SK-N-SH treated with all-trans-retinoic acid at 6 μM for 48 hours (cell line): ENCODE measurements around the gene EMSY.

Experiments
- ATAC-seq: fragments of 200-7000 bp; cut with Tn5 transposase; 3 replicates; pipeline ENCODE4 v1.9.1; 2020; ENCODE audit warnings: mild to moderate bottlenecking, moderate library complexity
- ARNTL ChIP-seq: fragments of 450-650 bp; formaldehyde crosslinking; IDR thresholded peaks from 2 replicates; pipeline ENCODE4 v1.5.0; 2020; ENCODE audit warnings: low read depth, mild to moderate bottlenecking, moderate library complexity, borderline replicate concordance
- BACH2 ChIP-seq: fragments of 250-450 bp; sonication (Bioruptor Pico); IDR thresholded peaks from 2 replicates; pipeline ENCODE4 v1.9.0; 2021; ENCODE audit warnings: mild to moderate bottlenecking, borderline replicate concordance
- CSDC2 ChIP-seq: fragments of 250-450 bp; sonication (Bioruptor Pico); IDR thresholded peaks from 2 replicates; pipeline ENCODE4 v1.5.0; 2020; ENCODE audit warnings: mild to moderate bottlenecking, moderate library complexity
- CSRNP3 ChIP-seq: fragments of 250-450 bp; sonication (Bioruptor Pico); IDR thresholded peaks from 2 replicates; pipeline ENCODE4 v1.5.1; 2021; ENCODE audit warnings: mild to moderate bottlenecking, moderate library complexity
- ESRRG ChIP-seq: fragments of 250-450 bp; sonication (Bioruptor Pico); IDR thresholded peaks from 2 replicates; pipeline ENCODE4 v1.6.1; 2021; ENCODE audit warnings: mild to moderate bottlenecking
- GLIS3 ChIP-seq: fragments of 250-450 bp; sonication (Bioruptor Pico); IDR thresholded peaks from 2 replicates; pipeline ENCODE4 v1.5.0; 2020; ENCODE audit warnings: mild to moderate bottlenecking, moderate library complexity
- ISL1 ChIP-seq: fragments of 250-450 bp; sonication (Bioruptor Pico); IDR thresholded peaks from 2 replicates; pipeline ENCODE4 v2.1.2; 2022; ENCODE audit warnings: mild to moderate bottlenecking, moderate library complexity
- OSR1 ChIP-seq: fragments of 250-450 bp; sonication (Bioruptor Pico); IDR thresholded peaks from 2 replicates; pipeline ENCODE4 v1.8.0; 2022; ENCODE audit warnings: moderate library complexity, mild to moderate bottlenecking, inconsistent platforms
- POU6F1 ChIP-seq: fragments of 250-450 bp; sonication (Bioruptor Pico); IDR thresholded peaks from 2 replicates; pipeline ENCODE4 v1.8.0; 2021; ENCODE audit warnings: low read depth, mild to moderate bottlenecking, moderate library complexity, borderline replicate concordance
- PPARA ChIP-seq: fragments of 250-450 bp; sonication (Bioruptor Pico); IDR thresholded peaks from 2 replicates; pipeline ENCODE4 v1.5.0; 2020; ENCODE audit warnings: mild to moderate bottlenecking, borderline replicate concordance
- RARB ChIP-seq: fragments of 250-450 bp; sonication (Bioruptor Pico); IDR thresholded peaks from 2 replicates; pipeline ENCODE4 v1.8.0; 2021; ENCODE audit warnings: mild to moderate bottlenecking, moderate library complexity
- SNAI2 ChIP-seq: fragments of 250-450 bp; sonication (Bioruptor Pico); IDR thresholded peaks from 2 replicates; pipeline ENCODE4 v1.5.0; 2020; ENCODE audit warnings: mild to moderate bottlenecking, moderate library complexity
- TCF4 ChIP-seq: fragments of 250-450 bp; sonication (Bioruptor Pico); IDR thresholded peaks from 2 replicates; pipeline ENCODE4 v1.8.0; 2021; ENCODE audit warnings: mild to moderate bottlenecking, moderate library complexity, borderline replicate concordance
- TOX ChIP-seq: fragments of 250-450 bp; sonication (Bioruptor Pico); IDR thresholded peaks from 2 replicates; pipeline ENCODE4 v1.8.0; 2021; ENCODE audit warnings: mild to moderate bottlenecking, moderate library complexity, borderline replicate concordance
- TSHZ2 ChIP-seq: fragments of 250-450 bp; sonication (Bioruptor Pico); IDR thresholded peaks from 2 replicates; pipeline ENCODE4 v1.5.0; 2020; ENCODE audit warnings: mild to moderate bottlenecking, moderate library complexity
- ZC3H10 ChIP-seq: fragments of 250-450 bp; sonication (Bioruptor Pico); IDR thresholded peaks from 2 replicates; pipeline ENCODE4 v1.5.1; 2021; ENCODE audit warnings: mild to moderate bottlenecking, moderate library complexity
- ZFP3 ChIP-seq: fragments of 250-450 bp; sonication (Bioruptor Pico); IDR thresholded peaks from 2 replicates; pipeline ENCODE4 v1.5.0; 2020; ENCODE audit warnings: mild to moderate bottlenecking, moderate library complexity
- ZFP30 ChIP-seq: fragments of 450-650 bp; formaldehyde crosslinking; IDR thresholded peaks from 2 replicates; pipeline ENCODE4 v1.5.0; 2022; ENCODE audit warnings: mild to moderate bottlenecking, moderate library complexity
- ZNF565 ChIP-seq: fragments of 450-650 bp; formaldehyde crosslinking; conservative IDR thresholded peaks from 2 replicates; pipeline ENCODE4 v1.5.0; 2020; ENCODE audit warnings: low read depth, mild to moderate bottlenecking, moderate library complexity
- ZNF70 ChIP-seq: fragments of 450-650 bp; formaldehyde crosslinking; IDR thresholded peaks from 2 replicates; pipeline ENCODE4 v1.5.0; 2020; ENCODE audit warnings: mild to moderate bottlenecking, moderate library complexity

Gene EMSY

GRCh38 chr11:76596652-76597051 lies 151.8 kb downstream of the EMSY start (continued):
- no peak for TF ChIP-seq POU6F1
- no peak for TF ChIP-seq BACH2 (CRISPR knock-in tag)
- no peak for TF ChIP-seq TOX (CRISPR knock-in tag)
- TF ChIP-seq PPARA (CRISPR knock-in tag): no peak
- TF ChIP-seq CSRNP3 (CRISPR knock-in tag): no peak
- TF ChIP-seq ZNF565 (CRISPR knock-in tag): no peak
- no peak for TF ChIP-seq TCF4 (CRISPR knock-in tag)
- no peak for TF ChIP-seq OSR1 (CRISPR knock-in tag)
- TF ChIP-seq RARB (CRISPR knock-in tag): no peak

GRCh38 chr11:76597533-76598425 lies 153.0 kb downstream of the EMSY start:
- ATAC-seq: no peak

GRCh38 chr11:76598426-76598839 lies 153.6 kb downstream of the EMSY start:
- ATAC-seq: peak; percentile 79
- TF ChIP-seq OSR1 (CRISPR knock-in tag): no peak
- TF ChIP-seq ZNF565 (CRISPR knock-in tag): no peak
- TF ChIP-seq CSDC2 (CRISPR knock-in tag): no peak
- no peak for TF ChIP-seq POU6F1
- TF ChIP-seq TCF4 (CRISPR knock-in tag): no peak
- TF ChIP-seq ZNF70 (CRISPR knock-in tag): no peak
- TF ChIP-seq ZFP30 (CRISPR knock-in tag): no peak
- no peak for TF ChIP-seq BACH2 (CRISPR knock-in tag)
- no peak for TF ChIP-seq ZC3H10 (CRISPR knock-in tag)
- TF ChIP-seq ISL1 (CRISPR knock-in tag): no peak
- TF ChIP-seq CSRNP3 (CRISPR knock-in tag): no peak

More at GRCh38 chr11:76597533-76598425, 153.0 kb downstream of the EMSY start:
- TF ChIP-seq CSRNP3 (CRISPR knock-in tag) (no peak), CSDC2 (CRISPR knock-in tag) (no peak), ZNF70 (CRISPR knock-in tag) (no peak), SNAI2 (CRISPR knock-in tag) (no peak), ESRRG (CRISPR knock-in tag) (no peak), OSR1 (CRISPR knock-in tag) (no peak), BACH2 (CRISPR knock-in tag) (no peak), GLIS3 (CRISPR knock-in tag) (no peak), ARNTL (CRISPR knock-in tag) (no peak), ZFP30 (CRISPR knock-in tag) (no peak), ZFP3 (no peak), PPARA (CRISPR knock-in tag) (no peak), TSHZ2 (CRISPR knock-in tag) (no peak), ISL1 (CRISPR knock-in tag) (no peak)
